NCI-H82 treated with DMSO at 0.1 percent for 48 hours (cell line): ENCODE measurements around the gene CEP250.
A peak's percentile ranks its signal among the peaks of the same experiment; 100 is the strongest.
"Not testable (repeated sequence)": the region's sequence is repeated elsewhere in the genome, so short reads cannot be mapped to it uniquely, and the experiment has no call there.

Experiments used
- DNase-seq: peaks from one replicate; lab custom pipeline; 2025; ENCODE audit not compliant: unreplicated experiment; lab: John Stamatoyannopoulos, UW

CEP250 gene

GRCh38 chr20:35517125-35517524 is 61.7 kb downstream of the CEP250 start:
- DNase-seq: no peak

- not testable (repeated sequence) for DNase-seq
These were observed 62.4 kb downstream of the CEP250 start for GRCh38 chr20:35517767-35518166.

DNA sequence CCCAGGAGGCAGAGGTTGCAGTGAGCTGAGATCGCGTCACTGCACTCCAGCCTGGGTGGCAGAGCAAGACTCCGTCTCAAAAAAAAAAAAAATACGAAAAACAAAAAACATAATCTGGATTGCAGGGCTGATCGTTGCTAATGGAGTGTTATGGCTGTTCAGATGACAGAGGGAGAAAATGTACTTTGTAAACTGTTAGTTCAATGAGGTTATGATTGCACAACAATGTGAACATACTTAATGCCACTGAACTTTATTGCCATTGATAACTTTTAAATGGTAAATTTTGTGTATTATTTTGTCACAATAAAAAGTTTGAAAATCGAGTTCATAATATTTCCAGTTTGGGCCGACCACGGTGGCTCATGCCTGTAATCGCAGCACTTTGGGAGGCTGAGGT is 63.6 kb downstream of the CEP250 start:
- no peak for DNase-seq

GRCh38 chr20:35523298-35523888 is 68.0 kb downstream of the CEP250 start:
- no peak for DNase-seq

- no peak for DNase-seq
These were observed 70.2 kb downstream of the CEP250 start for GRCh38 chr20:35525639-35526038.

DNA sequence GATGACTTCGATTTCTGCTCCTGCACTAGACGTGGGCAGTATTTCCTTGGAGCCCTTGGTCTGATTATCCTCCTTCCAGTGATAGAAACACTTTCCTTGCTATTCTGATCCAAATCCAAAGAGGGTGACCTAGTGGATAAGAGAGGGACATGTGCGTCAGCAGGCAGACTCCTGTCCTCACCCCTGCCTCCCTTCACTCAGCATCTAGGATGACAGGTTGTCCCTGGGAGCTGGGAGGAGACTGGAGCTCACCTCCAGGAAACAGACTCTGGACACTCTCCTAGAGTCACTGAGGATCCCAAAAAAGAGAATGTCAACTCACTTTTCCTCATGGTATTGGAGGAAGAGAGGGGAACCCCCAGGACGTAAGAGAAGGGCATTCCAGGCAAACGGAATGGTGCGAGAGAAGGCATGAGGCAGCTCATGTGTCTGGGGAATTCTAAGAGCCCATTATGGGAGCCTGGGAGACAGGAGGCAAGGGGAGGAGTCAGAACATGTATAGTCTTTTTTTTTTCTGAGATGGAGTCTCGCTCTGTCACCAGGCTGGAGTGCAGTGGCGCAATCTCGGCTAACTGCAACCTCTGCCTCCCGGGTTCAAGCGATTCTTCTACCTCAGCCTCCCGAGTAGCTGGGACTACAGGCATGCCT is 71.8 kb downstream of the CEP250 start:
- DNase-seq: no peak

DNA sequence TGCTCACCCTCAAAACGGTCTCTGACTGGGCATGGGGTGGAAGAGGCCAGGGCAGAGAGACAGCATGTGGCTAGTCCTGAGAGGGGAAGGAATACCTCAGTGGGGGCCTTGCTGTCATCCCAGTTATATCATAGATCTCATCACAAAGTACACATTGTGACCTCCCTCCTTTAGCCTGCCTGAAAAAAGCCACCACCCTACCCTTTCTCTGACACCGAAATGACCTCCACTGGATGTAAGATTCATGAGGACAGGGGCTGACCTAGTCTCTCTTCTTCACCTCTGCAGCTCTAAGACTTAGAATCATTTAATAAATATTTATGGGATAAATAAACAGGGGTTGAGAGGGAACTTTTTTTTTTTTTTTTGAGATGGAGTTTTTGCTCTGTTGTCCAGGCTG is 74.2 kb downstream of the CEP250 start, which contains the start of gene C20orf173:
C20orf173 (minus strand) TSS at position 101 of the 400 bp plus-strand sequence. CDS start 279 bp downstream, outside the sequence.
- DNase-seq: no peak

DNA sequence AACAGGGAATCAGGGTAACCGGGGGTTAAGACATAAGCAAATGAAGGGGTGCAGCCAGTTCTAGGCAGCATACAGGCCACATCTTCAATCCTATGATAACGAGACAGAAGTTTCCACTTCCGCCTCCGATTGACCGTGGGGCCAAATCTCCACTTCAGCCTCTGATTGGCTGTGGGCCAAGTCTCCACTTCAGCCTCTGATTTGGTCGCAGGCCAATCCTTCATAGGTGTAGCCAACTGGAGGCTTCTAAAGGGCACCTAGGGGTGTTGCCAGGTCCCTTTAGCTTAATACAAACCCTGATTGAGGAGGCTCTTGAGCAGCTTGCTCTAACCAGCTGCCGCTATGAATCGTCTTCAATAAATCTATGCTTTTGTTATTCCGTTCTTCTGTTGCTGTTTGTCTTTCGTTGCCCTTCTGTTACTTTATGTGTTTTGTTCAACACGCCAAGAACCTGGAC is 84.4 kb downstream of the CEP250 start:
- DNase-seq: peak; percentile 85

DNA sequence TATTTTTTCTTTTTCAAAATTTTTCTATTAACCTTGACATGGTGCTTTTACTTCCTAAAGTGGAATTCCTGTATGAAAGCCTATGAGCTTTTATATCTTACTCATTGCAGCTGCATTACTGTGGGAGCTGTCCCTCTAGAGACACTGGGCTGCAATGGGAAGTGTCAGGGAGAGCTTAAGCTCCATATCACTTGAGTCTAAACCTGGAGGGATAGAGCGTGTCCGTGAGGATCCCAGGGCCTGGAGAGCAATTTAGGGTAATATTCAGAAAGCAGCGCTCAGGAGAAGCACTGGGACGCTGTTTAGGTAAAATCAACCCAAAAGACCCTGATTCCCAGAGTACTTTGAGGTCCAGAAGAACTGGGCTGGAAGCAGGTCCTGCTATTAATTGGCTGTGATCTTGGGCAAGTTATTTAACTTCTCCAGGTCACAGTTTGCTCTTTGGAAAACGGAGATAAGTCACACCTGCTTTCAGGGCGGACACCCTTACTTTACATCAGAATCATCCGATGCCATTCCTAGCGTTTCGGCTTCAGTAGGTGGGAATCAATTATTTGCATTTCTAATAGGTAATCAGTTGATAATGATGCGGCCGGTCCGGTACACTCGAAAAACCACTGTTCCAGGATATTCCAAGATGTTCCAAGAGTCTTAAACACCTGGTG is 85.9 kb downstream of the CEP250 start:
- no peak for DNase-seq

DNA sequence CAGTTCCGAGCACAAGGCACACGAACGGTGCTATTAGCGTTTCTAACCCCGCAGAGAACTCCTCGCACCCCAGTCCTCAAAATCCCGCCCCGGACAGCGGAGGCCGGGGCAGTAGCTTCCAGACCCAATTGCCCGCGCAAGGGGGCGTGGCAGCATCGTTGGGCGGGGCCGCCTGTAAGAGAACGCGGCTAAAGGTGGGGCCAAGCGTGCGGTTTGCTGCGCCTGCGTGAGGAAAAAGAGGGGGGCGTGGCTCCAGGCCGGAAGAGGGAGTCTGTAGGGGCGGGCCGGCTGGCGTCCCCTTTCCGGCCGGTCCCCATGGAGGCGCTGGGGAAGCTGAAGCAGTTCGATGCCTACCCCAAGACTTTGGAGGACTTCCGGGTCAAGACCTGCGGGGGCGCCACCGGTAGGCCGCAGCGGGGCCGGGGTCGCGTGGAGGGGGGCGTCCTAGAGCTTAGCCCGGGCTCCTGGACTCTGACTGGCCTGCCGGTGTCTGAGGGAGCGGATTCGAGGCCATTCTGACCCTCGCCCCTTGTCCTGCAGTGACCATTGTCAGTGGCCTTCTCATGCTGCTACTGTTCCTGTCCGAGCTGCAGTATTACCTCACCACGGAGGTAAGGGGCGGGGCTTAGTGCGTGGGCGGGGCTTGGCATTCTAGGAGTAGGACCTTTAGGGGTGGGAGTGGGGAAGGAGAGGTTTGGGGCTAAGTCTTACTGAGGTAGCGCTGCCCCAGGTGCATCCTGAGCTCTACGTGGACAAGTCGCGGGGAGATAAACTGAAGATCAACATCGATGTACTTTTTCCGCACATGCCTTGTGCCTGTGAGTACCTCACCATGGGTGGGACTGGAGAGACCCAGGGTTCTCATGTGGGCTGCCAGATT is 86.6 kb downstream of the CEP250 start, which contains the start of gene ERGIC3:
ERGIC3 (plus strand) TSS at position 296 of the 880 bp plus-strand sequence; CDS start at position 316, 20 bp downstream.
- DNase-seq: peak; percentile 96

DNA sequence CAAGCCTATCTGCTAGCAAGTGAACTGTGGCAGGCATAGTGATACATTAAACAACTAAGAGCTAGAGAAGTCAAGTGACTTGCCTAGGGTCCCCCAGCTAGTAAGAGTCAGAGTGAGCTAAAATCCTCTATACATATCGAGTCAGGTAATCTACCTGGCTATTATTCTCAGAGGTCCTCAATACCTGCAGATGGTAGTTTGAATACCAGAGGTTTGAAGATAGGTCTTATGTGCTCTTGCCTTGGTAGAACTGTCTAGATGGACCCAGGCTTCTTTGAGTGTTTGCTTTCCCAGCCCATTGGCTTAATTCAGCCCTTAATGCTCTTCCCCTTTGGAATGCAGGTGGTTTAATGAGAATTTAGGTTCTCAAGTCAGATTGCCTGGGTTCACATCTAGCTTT is 87.6 kb downstream of the CEP250 start:
- no peak for DNase-seq

DNA sequence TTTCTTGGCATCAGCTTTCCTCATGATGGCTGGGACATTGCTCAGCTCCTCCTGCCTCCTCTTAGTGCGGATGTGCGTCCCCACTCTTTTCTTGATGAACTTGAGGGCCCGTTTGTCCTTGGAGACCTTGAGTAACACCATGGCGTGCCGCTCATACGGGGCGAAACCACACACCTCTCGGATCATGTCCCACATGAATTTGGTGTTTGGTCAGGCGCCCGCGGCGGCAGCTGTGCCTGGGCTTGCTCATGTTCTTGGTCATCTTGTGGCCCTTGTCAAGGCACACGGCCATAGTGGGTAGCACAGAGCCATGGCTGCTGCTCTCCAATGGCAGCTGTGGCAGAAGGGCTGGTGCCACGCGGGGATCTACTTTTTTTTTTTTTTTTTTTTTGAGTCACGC is 89.0 kb downstream of the CEP250 start:
- no peak for DNase-seq

DNA sequence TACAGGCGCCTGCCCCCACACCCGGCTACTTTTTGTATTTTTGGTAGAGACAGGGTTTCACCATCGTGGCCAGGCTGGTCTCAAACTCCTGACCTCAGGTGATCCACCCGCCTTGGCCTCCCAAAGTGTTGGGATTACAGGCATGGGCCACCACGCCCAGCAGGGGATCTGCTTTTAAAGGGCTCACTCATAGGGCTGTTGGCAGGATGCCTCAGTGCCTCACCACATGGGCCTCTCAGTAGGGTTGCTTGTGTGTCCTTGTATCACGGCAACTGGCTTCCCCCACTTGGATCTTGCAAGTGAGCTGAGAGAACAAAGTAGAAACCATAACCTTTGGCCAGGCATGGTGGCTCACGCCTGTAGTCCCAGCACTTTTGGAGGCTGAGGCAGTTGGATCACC is 89.5 kb downstream of the CEP250 start:
- not testable (repeated sequence) for DNase-seq

DNA sequence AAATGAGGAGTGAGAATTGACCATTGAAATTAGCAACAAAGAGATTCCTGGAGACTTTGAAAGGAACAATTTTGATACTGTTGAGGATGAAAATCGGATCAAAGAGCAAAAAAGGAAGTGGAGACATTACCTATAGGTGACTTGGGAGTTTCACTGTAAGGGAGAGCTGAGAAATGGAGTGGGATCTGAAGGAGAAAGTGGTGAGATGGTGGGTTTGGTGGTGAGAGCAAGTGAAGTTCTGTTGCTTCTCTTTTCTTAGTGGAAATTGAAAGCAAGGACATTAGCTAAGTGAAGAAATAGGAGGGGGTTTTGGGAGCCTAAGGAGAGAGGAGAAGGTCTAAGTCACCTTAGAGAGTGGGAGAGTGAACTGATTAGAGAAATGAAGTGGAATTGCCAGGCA is 90.7 kb downstream of the CEP250 start:
- DNase-seq: no peak

GRCh38 chr20:35547329-35547728 is 91.9 kb downstream of the CEP250 start:
- peak; percentile 84 for DNase-seq

DNA sequence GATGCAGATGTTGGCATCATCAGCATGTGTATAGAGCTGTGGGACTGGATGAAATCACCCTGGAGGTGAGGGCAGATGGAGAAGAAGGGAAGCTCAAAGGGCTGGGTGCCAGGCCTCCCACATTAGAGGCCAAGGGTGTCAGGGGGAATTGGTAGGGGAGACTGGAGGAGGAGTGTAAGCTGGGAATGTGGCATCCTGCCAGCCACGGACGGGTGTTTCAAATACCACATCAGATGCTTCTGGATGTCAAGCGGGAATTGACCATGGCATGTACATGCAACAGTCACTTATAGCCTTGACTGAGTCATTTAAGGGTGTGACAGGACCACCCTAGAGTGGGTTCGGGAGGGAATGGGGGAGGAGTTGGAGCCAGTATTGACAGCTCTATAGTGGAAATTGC is 96.1 kb downstream of the CEP250 start:
- DNase-seq: no peak

DNA sequence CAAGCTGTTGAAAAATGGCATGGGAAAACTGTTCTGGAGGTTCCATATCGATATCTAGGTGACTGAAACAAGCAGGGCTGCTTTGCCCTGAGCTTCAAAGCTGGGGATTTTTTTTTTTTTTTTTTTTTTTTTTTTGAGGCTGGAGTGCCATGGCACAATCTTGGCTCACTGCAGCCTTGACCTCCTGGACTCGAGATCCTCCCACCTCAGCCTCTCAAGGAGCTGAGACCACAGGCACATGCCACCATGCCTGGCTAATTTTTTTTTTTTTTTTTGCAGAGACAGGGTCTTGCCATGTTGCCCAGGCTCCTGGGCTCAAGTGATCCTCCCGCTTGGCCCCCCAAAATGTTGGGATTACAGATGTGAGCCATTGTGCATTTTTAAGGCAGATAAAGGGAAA is 97.5 kb downstream of the CEP250 start:
- no peak for DNase-seq

DNA sequence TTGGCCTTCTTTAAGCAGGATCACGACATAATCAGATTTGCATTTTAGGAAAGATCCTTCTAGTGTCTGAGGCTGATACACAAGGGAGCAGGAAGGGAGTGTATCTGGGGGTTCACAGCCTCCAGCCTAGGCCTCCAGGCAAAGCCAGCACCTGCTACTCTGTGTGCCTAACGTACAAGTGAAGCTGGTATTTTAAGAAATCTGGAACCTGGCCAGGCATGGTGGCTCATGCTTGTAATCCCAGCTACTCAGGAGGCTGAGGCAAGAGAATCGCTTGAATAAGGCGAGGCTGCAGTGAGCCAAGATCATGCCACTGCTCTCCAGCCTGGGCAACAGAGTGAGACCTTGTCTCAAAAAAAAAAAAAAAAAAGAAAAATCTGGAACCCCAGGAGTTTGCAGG is 100.1 kb downstream of the CEP250 start:
- not testable (repeated sequence) for DNase-seq

DNA sequence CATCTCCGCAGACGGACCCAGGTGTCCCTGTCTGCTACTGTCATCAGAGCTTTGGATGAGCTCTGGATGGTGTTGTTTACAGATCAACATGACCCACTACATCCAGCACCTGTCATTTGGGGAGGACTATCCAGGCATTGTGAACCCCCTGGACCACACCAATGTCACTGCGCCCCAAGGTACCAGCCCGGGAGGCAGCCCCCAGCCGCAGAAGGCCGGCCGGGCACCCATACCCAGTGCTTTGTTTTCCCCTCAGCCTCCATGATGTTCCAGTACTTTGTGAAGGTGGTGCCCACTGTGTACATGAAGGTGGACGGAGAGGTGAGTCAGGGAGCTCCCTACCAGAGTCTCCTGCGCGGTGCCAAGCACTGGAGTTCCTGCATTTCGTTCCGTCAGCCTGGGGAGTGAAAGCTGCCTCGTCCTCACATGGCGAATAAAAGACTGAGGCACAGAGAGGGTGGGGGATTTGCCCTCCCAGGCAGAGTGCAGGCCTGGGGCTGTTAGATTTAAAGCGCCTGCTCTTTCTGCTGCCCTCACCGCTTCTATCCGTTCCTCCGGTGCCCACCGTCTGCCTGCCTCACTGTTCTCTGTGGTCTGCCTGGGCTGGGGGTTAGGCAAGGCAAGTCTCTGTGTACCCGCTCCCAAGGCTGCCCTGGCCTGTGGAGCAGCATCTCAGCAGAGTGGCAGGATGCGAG is 100.7 kb downstream of the CEP250 start:
- DNase-seq: no peak

DNA sequence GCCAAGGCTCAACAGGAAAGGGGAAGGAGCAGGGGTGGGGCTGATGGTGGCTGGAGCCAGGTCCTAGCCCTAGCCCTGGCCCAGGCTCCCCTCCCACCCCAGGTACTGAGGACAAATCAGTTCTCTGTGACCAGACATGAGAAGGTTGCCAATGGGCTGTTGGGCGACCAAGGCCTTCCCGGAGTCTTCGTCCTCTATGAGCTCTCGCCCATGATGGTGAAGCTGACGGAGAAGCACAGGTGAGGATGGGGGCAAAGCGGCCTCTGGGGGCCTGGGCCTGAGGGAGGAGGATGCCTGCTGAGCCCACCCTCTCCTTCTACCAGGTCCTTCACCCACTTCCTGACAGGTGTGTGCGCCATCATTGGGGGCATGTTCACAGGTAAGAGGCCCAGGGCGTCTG is 101.5 kb downstream of the CEP250 start:
- no peak for DNase-seq

DNA sequence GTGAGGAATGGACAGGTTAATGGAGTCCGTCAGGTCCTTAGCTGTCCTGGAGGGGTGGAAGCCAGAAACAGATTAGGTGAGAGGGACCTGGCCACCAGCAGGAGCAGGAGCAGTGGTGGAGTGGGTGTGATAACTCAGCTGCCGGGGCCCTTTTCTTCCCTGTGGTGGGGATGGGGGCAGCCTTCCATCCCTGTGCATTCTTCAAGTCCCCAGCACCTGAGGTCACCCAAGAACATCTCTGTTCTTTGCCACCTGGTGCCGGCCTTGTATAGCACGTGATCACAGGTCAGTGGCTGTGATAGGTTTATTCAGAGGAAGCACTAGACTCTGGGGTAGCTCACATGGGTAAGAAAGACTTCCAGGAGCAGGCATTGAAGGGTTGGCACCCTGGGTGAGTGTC is 103.1 kb downstream of the CEP250 start:
- DNase-seq: no peak
